OCI-LY3 (cell line): ENCODE results near the gene CFAP92.

Experiments
- CTCF ChIP-seq: fragments of 200-600, 300-600 bp; sonication (generic); IDR thresholded peaks from 2 replicates; pipeline ENCODE4 v1.5.1; 2014; ENCODE audit warnings: antibody characterized with exemption, low read length, low read depth
- EZH2phosphoT487 ChIP-seq: fragments of 200-600 bp; shearing (Covaris generic); IDR thresholded peaks from 2 replicates; pipeline ENCODE4 v1.6.1; 2018; ENCODE audit warnings: antibody characterized with exemption, mixed run types, low read depth

GRCh38 chr3:128910006-128910405 lies 83.9 kb downstream of the CFAP92 start:
- TF ChIP-seq CTCF (no peak), EZH2phosphoT487 (no peak)
